Keratinocyte (primary cell): ENCODE measurements around the gene CIPC. TPM values are rescaled to one million over a fixed set of nuclear protein-coding genes. Genes with fewer than 3 reads are reported as not detected.

Source experiments
- DNase-seq: peaks from one replicate; pipeline ENCODE4 v3.0.0-alpha.2; 2011; ENCODE audit warnings: low read depth, missing footprints, low spot score
- FAIRE-seq: peaks from 2 replicates; lab custom pipeline; 2011; peaks lifted over from hg19 to GRCh38; lab: Jason Lieb, UNC
- H2AFZ ChIP-seq: 2 replicates; pipeline ENCODE4 v1.6.0; 2012; ENCODE audit warnings: low read length, control low read depth, inconsistent platforms; ENCODE audit not compliant: control insufficient read depth
- H3K27ac ChIP-seq: 2 replicates; pipeline ENCODE4 v1.5.1; 2011; ENCODE audit warnings: low read length; ENCODE audit not compliant: control insufficient read depth, insufficient read depth
- H3K27me3 ChIP-seq: 3 replicates; pipeline ENCODE4 v1.6.0; 2011; ENCODE audit warnings: low read length; ENCODE audit not compliant: control insufficient read depth, insufficient read depth; ENCODE audit errors: extremely low read depth
- H3K36me3 ChIP-seq, 2 experiments: 2 replicates in 1 of 2; 3 replicates in 1 of 2; pipeline ENCODE4 v1.5.1; 2011; ENCODE audit warnings: low read length in 2 of 2, mild to moderate bottlenecking in 1 of 2; ENCODE audit not compliant: control insufficient read depth in 2 of 2, insufficient read depth in 2 of 2; ENCODE audit errors: extremely low read depth in 1 of 2
- H3K4me1 ChIP-seq: 3 replicates; pipeline ENCODE4 v1.5.1; 2011; ENCODE audit warnings: low read length; ENCODE audit not compliant: control insufficient read depth, insufficient read depth; ENCODE audit errors: extremely low read depth
- H3K4me2 ChIP-seq: 3 replicates; pipeline ENCODE4 v1.6.0; 2011; ENCODE audit warnings: low read depth, low read length; ENCODE audit not compliant: control insufficient read depth, insufficient read depth; ENCODE audit errors: extremely low read depth
- H3K4me3 ChIP-seq, 3 experiments: fragments of 200-600 bp in 1 of 3; sonication (generic) in 1 of 3; 2 replicates in 2 of 3; 3 replicates in 1 of 3; pipeline ENCODE4 v1.5.1; 2011 to 2016; ENCODE audit warnings: low read length in 3 of 3, mild to moderate bottlenecking in 3 of 3, control low read depth in 2 of 3, inconsistent platforms in 1 of 3, low read depth in 1 of 3, mixed read lengths in 1 of 3, mixed run types in 1 of 3, moderate library complexity in 1 of 3; ENCODE audit not compliant: control insufficient read depth in 2 of 3, insufficient read depth in 2 of 3; ENCODE audit errors: extremely low read depth in 1 of 3
- H3K79me2 ChIP-seq: 2 replicates; pipeline ENCODE4 v1.6.0; 2012; ENCODE audit warnings: low read length; ENCODE audit not compliant: control insufficient read depth, insufficient read depth
- H3K9ac ChIP-seq: 3 replicates; pipeline ENCODE4 v1.6.0; 2011; ENCODE audit warnings: low read length; ENCODE audit not compliant: control insufficient read depth, insufficient read depth; ENCODE audit errors: extremely low read depth
- H3K9me1 ChIP-seq: 3 replicates; pipeline ENCODE4 v1.6.0; 2011; ENCODE audit warnings: low read length; ENCODE audit not compliant: control insufficient read depth, insufficient read depth; ENCODE audit errors: extremely low read depth
- H3K9me3 ChIP-seq: 2 replicates; pipeline ENCODE4 v1.5.1; 2012; ENCODE audit warnings: low read depth, low read length; ENCODE audit not compliant: control insufficient read depth
- H4K20me1 ChIP-seq: 3 replicates; pipeline ENCODE4 v1.6.0; 2011; ENCODE audit warnings: low read length; ENCODE audit not compliant: control insufficient read depth, insufficient read depth; ENCODE audit errors: extremely low read depth
- EZH2 ChIP-seq: IDR thresholded peaks from one replicate; pipeline ENCODE4 v1.6.1; 2012; ENCODE audit warnings: inconsistent platforms, mild to moderate bottlenecking, low read length, moderate library complexity
- dilution Hi-C: fragments of 300-500 bp; cut with MboI; formaldehyde crosslinking; loops from one replicate; pipeline ENCODE4 v1.7.0; 2020; ENCODE audit warnings: low sequenced_read_pairs; ENCODE audit not compliant: extremely low pct_ligation_motif_present
- polyA plus RNA-seq, 5 experiments: library from polyadenylated mRNA; depleted of rRNA in 3 of 5; stranded (reverse) in 3 of 5; stranded (forward) in 1 of 5; unstranded in 1 of 5; fragments of >200 nt; gene quantifications; 1 replicate in 1 of 5; 2 replicates in 3 of 5; 3 replicates in 1 of 5; pipeline versions ENCODE4 v1.2.1 to v1.2.3, GENCODE V29; 2011 to 2012; ENCODE audit warnings: missing spikeins in 2 of 5, low read depth in 1 of 5, low replicate concordance in 1 of 5
- TF ChIP-seq, protein P1 (sequence below), 3 experiments: IDR thresholded peaks in 1 of 3; conservative IDR thresholded peaks in 1 of 3; optimal IDR thresholded peaks in 1 of 3; 2 replicates in 2 of 3; 3 replicates in 1 of 3; pipeline versions ENCODE3 to v1.5.1; 2011; ENCODE audit warnings: low read length in 3 of 3, mild to moderate bottlenecking in 3 of 3, moderate library complexity in 2 of 3, control low read depth in 1 of 3, inconsistent platforms in 1 of 3; ENCODE audit not compliant: insufficient read depth in 2 of 3; ENCODE audit errors: extremely low read depth in 1 of 3

Gene CIPC
- polyA plus RNA-seq, 1 donor (not counting 4 experiments of a cell fraction or from before 2014, with no cell fraction given) = 13.2 TPM

DNA sequence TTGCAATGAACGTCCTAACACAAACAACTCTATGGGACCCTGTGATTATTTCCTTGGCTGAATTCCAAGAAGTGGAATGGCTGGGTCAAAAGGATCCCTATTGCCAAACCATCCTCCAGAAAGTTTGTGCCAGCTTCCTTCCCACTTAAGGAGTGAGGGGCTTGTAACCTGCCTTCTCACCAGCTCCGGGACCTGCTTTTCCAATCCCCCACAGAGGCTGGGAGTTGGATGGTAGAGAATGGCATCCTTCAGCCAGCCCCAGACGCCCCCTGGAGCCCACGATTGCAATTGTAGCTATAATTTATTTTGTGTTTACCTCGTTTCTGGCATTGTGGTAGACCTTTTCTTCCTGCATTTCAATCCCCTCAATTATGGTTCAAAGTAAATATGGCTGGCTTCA, 53.2 kb downstream of the CIPC start:
- H3K9ac ChIP-seq = no peak overlapping the region

DNA sequence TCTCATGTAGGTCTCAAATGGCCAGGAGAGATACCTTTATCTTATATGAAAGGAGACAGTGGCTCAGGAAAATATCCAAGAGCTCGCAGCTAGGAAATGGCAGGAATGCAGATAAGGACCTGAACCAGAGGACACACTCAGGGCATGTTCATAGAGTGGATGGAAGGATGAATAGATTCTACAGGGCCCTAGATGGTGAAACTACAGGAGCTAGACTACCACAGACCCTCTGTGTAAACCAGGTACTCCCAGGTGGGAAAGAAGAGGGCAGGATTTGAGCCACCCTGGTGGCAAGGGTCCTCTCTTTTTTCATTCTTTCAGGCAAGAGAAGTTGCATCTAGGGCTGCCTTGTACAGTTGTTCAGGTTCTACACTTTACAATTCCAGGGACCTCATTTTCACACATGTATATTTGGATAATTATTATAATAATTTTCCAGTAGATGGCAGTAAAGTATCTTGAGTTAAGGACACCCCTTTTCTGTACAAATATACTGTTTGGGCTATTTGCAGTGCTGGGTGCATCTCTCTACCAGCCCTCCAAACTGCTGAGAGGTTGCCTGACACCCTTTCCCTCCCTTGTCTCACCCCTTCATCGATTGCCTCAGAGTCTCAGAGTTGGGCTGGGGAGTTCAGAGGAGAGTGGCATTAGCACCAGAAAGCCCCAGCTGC, 54.0 kb downstream of the CIPC start:
- H2AFZ ChIP-seq = no peak overlapping the region
- H3K9me3 ChIP-seq = no peaks in the 10 kb centered on the region
- dilution Hi-C loops = no loop called here
- H3K36me3 ChIP-seq = no peaks in the 10 kb centered on the region
- no peak overlapping the region for H3K27ac ChIP-seq
- no peaks in the 10 kb centered on the region for H3K9me1 ChIP-seq
- H3K4me2 ChIP-seq = no peak overlapping the region
- peaks cover 18% of the 10 kb centered on the region for H3K27me3 ChIP-seq
- TF ChIP-seq, protein P1, sequence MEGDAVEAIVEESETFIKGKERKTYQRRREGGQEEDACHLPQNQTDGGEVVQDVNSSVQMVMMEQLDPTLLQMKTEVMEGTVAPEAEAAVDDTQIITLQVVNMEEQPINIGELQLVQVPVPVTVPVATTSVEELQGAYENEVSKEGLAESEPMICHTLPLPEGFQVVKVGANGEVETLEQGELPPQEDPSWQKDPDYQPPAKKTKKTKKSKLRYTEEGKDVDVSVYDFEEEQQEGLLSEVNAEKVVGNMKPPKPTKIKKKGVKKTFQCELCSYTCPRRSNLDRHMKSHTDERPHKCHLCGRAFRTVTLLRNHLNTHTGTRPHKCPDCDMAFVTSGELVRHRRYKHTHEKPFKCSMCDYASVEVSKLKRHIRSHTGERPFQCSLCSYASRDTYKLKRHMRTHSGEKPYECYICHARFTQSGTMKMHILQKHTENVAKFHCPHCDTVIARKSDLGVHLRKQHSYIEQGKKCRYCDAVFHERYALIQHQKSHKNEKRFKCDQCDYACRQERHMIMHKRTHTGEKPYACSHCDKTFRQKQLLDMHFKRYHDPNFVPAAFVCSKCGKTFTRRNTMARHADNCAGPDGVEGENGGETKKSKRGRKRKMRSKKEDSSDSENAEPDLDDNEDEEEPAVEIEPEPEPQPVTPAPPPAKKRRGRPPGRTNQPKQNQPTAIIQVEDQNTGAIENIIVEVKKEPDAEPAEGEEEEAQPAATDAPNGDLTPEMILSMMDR (optimal IDR thresholded peaks at IDR 0.05 in 1 of 3, IDR thresholded peaks at IDR 0.05 in 1 of 3, conservative IDR thresholded peaks at IDR 0.05 in 1 of 3; ENCODE audit: extremely low read depth in 1 of 3, insufficient read depth in 2 of 3, low read length in 3 of 3) = peak in 1 of 3 experiments; percentile 5
- no peak for TF ChIP-seq EZH2
- no peak for FAIRE-seq
- no peak for DNase-seq
- no peaks in the 10 kb centered on the region for H3K79me2 ChIP-seq
- no peak overlapping the region for H3K9ac ChIP-seq
- H4K20me1 ChIP-seq = no peaks in the 10 kb centered on the region
- H3K4me3 ChIP-seq = no peak overlapping the region
- no peaks in the 10 kb centered on the region for H3K4me1 ChIP-seq

More for the DNA sequence above, 53.2 kb downstream of the CIPC start:
- no peaks in the 10 kb centered on the region for H3K9me1 ChIP-seq
- H3K27ac ChIP-seq = no peak overlapping the region
- H3K4me3 ChIP-seq = no peak overlapping the region
- FAIRE-seq (no peak), DNase-seq (no peak)
- H4K20me1 ChIP-seq = no peaks in the 10 kb centered on the region
- H3K36me3 ChIP-seq = no peaks in the 10 kb centered on the region
- no peaks in the 10 kb centered on the region for H3K9me3 ChIP-seq
- H2AFZ ChIP-seq = no peak overlapping the region
- H3K79me2 ChIP-seq = no peaks in the 10 kb centered on the region
- no peak overlapping the region for H3K4me2 ChIP-seq
- peaks cover 26% of the 10 kb centered on the region for H3K27me3 ChIP-seq
- TF ChIP-seq EZH2 = no peak
- TF ChIP-seq, protein P1 (optimal IDR thresholded peaks at IDR 0.05 in 1 of 3, IDR thresholded peaks at IDR 0.05 in 1 of 3, conservative IDR thresholded peaks at IDR 0.05 in 1 of 3; ENCODE audit: extremely low read depth in 1 of 3, insufficient read depth in 2 of 3, low read length in 3 of 3) = peak; percentile 60 to 61 (median 60)
- H3K4me1 ChIP-seq = no peaks in the 10 kb centered on the region
- dilution Hi-C loops = no loop called here
